A549 (cell line): ENCODE data around the gene SEZ6L2.

ENCODE experiments used
- CTCF ChIP-seq: fragments of >200 bp; sonication (Bioruptor Twin); formaldehyde crosslinking; IDR thresholded peaks from 3 replicates; pipeline ENCODE4 v1.5.1; 2016
- HDAC2 ChIP-seq: fragments of 200-600 bp; sonication (generic); IDR thresholded peaks from 2 replicates; pipeline ENCODE4 v1.6.1; 2016
- MAX ChIP-seq: IDR thresholded peaks from 2 replicates; pipeline ENCODE4 v1.6.1; 2012
- TF ChIP-seq, protein P1 (sequence below): fragments of >200 bp; sonication (Bioruptor Twin); formaldehyde crosslinking; IDR thresholded peaks from 3 replicates; pipeline ENCODE4 v1.6.1; 2016

DNA sequence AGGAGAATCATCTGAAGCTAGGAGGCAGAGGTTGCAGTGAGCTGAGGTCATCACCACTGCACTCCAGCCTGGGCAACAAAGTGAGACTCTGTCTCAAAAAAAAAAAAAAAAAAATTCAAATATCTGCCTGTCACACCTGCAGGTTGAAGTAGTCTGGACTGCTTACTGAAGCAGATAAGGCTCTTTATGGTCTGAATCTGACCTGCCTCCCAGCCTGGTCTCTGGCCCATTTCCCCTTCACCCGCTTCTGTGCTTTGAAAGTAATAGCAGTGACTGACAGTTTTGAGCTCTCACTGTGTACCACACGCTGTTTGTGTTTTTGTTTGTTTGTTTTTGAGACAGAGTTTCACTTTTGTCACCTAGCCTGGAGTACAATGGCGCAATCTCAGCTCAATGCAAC is 5.8 kb downstream of the SEZ6L2 start:
- TF ChIP-seq CTCF (no peak), HDAC2 (no peak), MAX (no peak)
- TF ChIP-seq, protein P1, sequence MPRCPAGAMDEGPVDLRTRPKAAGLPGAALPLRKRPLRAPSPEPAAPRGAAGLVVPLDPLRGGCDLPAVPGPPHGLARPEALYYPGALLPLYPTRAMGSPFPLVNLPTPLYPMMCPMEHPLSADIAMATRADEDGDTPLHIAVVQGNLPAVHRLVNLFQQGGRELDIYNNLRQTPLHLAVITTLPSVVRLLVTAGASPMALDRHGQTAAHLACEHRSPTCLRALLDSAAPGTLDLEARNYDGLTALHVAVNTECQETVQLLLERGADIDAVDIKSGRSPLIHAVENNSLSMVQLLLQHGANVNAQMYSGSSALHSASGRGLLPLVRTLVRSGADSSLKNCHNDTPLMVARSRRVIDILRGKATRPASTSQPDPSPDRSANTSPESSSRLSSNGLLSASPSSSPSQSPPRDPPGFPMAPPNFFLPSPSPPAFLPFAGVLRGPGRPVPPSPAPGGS: no peak
